Measurements from ENCODE around the gene NUFIP2.

The NUFIP2 gene

GRCh38 chr17:29240477-29240876 is 53.5 kb downstream of the NUFIP2 start:
- ATAC-seq: peak; percentile 64
- no peak for TF ChIP-seq CSRNP3 (CRISPR knock-in tag; IDR thresholded peaks at IDR 0.05)
- no peak for TF ChIP-seq ZFP30 (CRISPR knock-in tag; IDR thresholded peaks at IDR 0.05)
- no peak for TF ChIP-seq SNAI2 (CRISPR knock-in tag; IDR thresholded peaks at IDR 0.05)
- TF ChIP-seq, protein P1, sequence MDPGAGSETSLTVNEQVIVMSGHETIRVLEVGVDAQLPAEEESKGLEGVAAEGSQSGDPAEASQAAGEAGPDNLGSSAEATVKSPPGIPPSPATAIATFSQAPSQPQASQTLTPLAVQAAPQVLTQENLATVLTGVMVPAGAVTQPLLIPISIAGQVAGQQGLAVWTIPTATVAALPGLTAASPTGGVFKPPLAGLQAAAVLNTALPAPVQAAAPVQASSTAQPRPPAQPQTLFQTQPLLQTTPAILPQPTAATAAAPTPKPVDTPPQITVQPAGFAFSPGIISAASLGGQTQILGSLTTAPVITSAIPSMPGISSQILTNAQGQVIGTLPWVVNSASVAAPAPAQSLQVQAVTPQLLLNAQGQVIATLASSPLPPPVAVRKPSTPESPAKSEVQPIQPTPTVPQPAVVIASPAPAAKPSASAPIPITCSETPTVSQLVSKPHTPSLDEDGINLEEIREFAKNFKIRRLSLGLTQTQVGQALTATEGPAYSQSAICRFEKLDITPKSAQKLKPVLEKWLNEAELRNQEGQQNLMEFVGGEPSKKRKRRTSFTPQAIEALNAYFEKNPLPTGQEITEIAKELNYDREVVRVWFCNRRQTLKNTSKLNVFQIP (CRISPR knock-in tag; IDR thresholded peaks at IDR 0.05; ENCODE audit: borderline replicate concordance, low read depth): no peak
- no peak for TF ChIP-seq TOX (CRISPR knock-in tag; IDR thresholded peaks at IDR 0.05; ENCODE audit: borderline replicate concordance)
- TF ChIP-seq ARNTL (CRISPR knock-in tag; IDR thresholded peaks at IDR 0.05; ENCODE audit: borderline replicate concordance, low read depth): no peak
- TF ChIP-seq ESRRG (CRISPR knock-in tag; IDR thresholded peaks at IDR 0.05): no peak
- no peak for TF ChIP-seq ZNF565 (CRISPR knock-in tag; conservative IDR thresholded peaks at IDR 0.05; ENCODE audit: low read depth)
- TF ChIP-seq BACH2 (CRISPR knock-in tag; IDR thresholded peaks at IDR 0.05; ENCODE audit: borderline replicate concordance): no peak
- TF ChIP-seq ZNF8 (CRISPR knock-in tag; IDR thresholded peaks at IDR 0.05): no peak
- TF ChIP-seq, protein P2, sequence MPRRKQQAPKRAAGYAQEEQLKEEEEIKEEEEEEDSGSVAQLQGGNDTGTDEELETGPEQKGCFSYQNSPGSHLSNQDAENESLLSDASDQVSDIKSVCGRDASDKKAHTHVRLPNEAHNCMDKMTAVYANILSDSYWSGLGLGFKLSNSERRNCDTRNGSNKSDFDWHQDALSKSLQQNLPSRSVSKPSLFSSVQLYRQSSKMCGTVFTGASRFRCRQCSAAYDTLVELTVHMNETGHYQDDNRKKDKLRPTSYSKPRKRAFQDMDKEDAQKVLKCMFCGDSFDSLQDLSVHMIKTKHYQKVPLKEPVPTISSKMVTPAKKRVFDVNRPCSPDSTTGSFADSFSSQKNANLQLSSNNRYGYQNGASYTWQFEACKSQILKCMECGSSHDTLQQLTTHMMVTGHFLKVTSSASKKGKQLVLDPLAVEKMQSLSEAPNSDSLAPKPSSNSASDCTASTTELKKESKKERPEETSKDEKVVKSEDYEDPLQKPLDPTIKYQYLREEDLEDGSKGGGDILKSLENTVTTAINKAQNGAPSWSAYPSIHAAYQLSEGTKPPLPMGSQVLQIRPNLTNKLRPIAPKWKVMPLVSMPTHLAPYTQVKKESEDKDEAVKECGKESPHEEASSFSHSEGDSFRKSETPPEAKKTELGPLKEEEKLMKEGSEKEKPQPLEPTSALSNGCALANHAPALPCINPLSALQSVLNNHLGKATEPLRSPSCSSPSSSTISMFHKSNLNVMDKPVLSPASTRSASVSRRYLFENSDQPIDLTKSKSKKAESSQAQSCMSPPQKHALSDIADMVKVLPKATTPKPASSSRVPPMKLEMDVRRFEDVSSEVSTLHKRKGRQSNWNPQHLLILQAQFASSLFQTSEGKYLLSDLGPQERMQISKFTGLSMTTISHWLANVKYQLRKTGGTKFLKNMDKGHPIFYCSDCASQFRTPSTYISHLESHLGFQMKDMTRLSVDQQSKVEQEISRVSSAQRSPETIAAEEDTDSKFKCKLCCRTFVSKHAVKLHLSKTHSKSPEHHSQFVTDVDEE (CRISPR knock-in tag; IDR thresholded peaks at IDR 0.05): no peak
- no peak for TF ChIP-seq ZNF70 (CRISPR knock-in tag; IDR thresholded peaks at IDR 0.05)
- TF ChIP-seq OSR1 (CRISPR knock-in tag; IDR thresholded peaks at IDR 0.05): no peak
- no peak for TF ChIP-seq TCF4 (CRISPR knock-in tag; IDR thresholded peaks at IDR 0.05; ENCODE audit: borderline replicate concordance)
- no peak for TF ChIP-seq CSDC2 (CRISPR knock-in tag; IDR thresholded peaks at IDR 0.05)

DNA sequence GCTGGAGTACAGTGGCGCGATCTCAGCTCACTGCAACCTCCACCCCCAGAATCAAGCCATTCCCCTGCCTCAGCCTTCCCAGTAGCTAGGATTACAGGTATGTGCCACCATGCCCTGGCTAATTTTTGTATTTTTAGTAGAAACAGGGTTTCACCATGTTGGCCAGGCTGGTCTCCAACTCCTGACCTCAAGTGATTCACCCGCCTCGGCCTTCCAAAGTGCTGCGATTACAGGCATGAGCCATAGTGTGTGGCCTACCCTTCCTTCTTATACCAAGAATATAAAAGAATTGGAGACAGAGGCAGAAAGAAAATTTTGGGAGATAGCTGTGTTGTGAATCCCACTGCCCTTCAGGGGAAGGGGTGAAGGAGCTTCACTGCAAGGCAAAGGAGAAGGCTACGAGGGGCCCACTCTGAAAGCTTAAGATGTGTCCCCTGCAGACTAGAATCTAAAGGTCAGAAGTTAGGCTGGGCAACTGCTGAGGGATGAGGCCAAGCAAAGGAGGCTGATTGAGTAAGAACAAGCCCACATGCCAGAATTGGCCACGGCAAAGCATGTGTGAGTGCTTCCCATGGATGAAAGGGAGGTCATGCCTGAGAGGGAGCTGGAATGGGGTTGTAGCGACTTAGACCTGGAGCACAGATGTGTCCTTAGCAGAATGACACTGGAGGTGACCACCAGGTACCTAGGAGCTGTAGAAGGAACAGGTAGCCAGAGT is 55.7 kb downstream of the NUFIP2 start:
- no peak for ATAC-seq
- TF ChIP-seq TOX (CRISPR knock-in tag; IDR thresholded peaks at IDR 0.05; ENCODE audit: borderline replicate concordance) (no peak), ZNF8 (CRISPR knock-in tag; IDR thresholded peaks at IDR 0.05) (no peak), ZNF565 (CRISPR knock-in tag; conservative IDR thresholded peaks at IDR 0.05; ENCODE audit: low read depth) (no peak), CSRNP3 (CRISPR knock-in tag; IDR thresholded peaks at IDR 0.05) (no peak), ZC3H10 (CRISPR knock-in tag; IDR thresholded peaks at IDR 0.05) (no peak)
- TF ChIP-seq, protein P3, sequence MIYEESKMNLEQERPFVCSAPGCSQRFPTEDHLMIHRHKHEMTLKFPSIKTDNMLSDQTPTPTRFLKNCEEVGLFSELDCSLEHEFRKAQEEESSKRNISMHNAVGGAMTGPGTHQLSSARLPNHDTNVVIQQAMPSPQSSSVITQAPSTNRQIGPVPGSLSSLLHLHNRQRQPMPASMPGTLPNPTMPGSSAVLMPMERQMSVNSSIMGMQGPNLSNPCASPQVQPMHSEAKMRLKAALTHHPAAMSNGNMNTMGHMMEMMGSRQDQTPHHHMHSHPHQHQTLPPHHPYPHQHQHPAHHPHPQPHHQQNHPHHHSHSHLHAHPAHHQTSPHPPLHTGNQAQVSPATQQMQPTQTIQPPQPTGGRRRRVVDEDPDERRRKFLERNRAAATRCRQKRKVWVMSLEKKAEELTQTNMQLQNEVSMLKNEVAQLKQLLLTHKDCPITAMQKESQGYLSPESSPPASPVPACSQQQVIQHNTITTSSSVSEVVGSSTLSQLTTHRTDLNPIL (CRISPR knock-in tag; IDR thresholded peaks at IDR 0.05; ENCODE audit: low read depth): no peak

- TF ChIP-seq ISL1 (CRISPR knock-in tag; IDR thresholded peaks at IDR 0.05) (no peak), SNAI2 (CRISPR knock-in tag; IDR thresholded peaks at IDR 0.05) (no peak), TCF4 (CRISPR knock-in tag; IDR thresholded peaks at IDR 0.05; ENCODE audit: borderline replicate concordance) (no peak), ESRRG (CRISPR knock-in tag; IDR thresholded peaks at IDR 0.05) (no peak), GLIS3 (CRISPR knock-in tag; IDR thresholded peaks at IDR 0.05) (no peak)
- TF ChIP-seq, protein P2 (CRISPR knock-in tag; IDR thresholded peaks at IDR 0.05): no peak
- TF ChIP-seq, protein P1 (CRISPR knock-in tag; IDR thresholded peaks at IDR 0.05; ENCODE audit: borderline replicate concordance, low read depth): no peak
- no peak for ATAC-seq
These were observed 56.3 kb downstream of the NUFIP2 start for GRCh38 chr17:29237476-29238132.

All from SK-N-SH treated with all-trans-retinoic acid at 6 μM for 48 hours (cell line).